Myocyte (in vitro differentiated cells): Measurements from ENCODE around the gene CCDC80. TPM values are rescaled to one million over a fixed set of nuclear protein-coding genes. Genes with fewer than 3 reads are reported as not detected.
A peak's percentile ranks its signal among the peaks of the same experiment; 100 is the strongest.

ENCODE experiments used
- DNase-seq: peaks from one replicate; pipeline ENCODE4 v3.0.0-alpha.2; 2012; ENCODE audit warnings: low read depth
- polyA plus RNA-seq: library from polyadenylated mRNA; unstranded; fragments of >200 nt; gene quantifications from one replicate; pipeline ENCODE4 v1.2.1, GENCODE V29; 2012; ENCODE audit warnings: missing spikeins
- total RNA-seq: library from RNA; depleted of rRNA; stranded (reverse); fragments of >200 nt; gene quantifications from 2 replicates; pipeline ENCODE4 v1.2.3, GENCODE V29; 2014

CCDC80 gene, protein sequence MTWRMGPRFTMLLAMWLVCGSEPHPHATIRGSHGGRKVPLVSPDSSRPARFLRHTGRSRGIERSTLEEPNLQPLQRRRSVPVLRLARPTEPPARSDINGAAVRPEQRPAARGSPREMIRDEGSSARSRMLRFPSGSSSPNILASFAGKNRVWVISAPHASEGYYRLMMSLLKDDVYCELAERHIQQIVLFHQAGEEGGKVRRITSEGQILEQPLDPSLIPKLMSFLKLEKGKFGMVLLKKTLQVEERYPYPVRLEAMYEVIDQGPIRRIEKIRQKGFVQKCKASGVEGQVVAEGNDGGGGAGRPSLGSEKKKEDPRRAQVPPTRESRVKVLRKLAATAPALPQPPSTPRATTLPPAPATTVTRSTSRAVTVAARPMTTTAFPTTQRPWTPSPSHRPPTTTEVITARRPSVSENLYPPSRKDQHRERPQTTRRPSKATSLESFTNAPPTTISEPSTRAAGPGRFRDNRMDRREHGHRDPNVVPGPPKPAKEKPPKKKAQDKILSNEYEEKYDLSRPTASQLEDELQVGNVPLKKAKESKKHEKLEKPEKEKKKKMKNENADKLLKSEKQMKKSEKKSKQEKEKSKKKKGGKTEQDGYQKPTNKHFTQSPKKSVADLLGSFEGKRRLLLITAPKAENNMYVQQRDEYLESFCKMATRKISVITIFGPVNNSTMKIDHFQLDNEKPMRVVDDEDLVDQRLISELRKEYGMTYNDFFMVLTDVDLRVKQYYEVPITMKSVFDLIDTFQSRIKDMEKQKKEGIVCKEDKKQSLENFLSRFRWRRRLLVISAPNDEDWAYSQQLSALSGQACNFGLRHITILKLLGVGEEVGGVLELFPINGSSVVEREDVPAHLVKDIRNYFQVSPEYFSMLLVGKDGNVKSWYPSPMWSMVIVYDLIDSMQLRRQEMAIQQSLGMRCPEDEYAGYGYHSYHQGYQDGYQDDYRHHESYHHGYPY
- 57.4 and 77.2 TPM in 2 replicates for total RNA-seq
- 508 TPM for polyA plus RNA-seq

GRCh38 chr3:112640930-112641801, at the start of gene CCDC80:
TSS of gene CCDC80 (minus strand) at chr3:112641143. CDS start at chr3:112639905, 1,238 bp downstream.
- DNase-seq = peak; percentile 87

DNA sequence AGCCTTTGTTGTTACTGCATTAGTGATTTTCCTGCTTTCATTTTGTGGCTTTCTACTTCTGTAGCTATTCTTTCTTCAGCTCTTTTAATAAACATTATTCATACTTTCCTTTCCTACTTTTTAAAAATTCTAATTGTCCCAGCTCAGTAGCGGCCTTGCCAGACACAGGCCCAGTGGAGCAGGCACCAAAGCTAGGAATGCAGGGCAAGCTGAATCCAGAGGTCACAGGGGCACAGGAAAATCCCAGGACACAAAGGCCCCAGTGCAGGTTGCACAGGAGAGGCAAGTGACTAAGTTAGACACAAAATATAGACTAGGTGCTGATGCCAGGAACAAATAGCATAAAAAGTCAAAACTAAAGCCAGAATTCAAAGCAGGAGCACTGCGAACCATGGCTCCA, 49.0 kb upstream of the CCDC80 start:
- no peak for DNase-seq

- DNase-seq = no peak
Measured at GRCh38 chr3:112689385-112689784, 48.4 kb upstream of the CCDC80 start.

DNA sequence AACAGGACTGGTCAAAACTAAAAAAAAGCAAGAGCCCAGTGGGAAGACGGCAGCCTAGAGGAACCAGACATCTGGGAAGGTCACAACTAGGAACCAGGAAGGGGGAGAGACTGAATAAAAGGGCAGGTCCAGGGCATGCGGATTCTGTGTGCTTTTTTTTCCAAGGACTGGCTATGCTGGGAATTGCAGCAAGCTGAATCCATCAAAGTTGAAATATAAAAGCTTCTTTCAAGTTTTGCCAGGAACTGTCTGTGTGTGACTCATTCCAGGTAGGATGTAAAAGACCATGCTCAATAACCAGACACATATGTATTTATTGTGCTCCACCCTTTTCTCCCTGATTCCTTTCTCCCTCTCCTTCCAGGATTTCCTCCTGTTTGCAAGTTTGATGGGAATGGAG, 47.9 kb upstream of the CCDC80 start:
- DNase-seq = no peak

DNA sequence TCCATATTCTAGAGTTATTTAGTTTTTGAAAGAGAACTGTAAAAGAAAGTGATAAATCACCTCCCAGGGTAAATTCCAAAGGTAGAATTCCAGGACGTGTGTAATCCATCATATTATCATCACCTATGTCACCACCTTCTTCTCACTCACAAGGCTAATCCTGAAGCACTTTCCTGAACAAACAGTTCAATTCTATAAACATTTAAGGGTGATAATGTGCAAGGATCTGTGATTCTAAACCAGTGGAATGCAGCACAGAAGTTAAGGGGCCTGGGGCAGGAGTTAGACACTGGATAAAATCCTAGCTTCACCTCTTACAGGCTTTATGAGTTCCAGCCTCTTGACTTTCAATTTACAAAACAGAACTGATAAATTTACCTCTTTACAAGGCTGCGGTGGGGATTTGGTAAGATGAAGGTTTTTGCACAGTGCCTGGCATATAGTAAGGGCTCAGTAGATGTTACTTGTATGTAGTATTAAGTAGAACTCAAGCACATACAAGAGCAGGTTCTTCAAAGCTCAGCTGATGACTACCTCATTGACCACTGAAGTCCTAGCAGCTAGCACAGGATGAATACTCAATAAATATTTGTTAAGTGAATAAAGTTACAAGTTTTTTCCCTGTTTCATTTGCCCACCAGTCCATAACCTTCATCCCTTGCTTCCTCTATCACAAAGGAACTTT, 47.3 kb upstream of the CCDC80 start:
- no peak for DNase-seq

GRCh38 chr3:112687616-112688015, 46.7 kb upstream of the CCDC80 start:
- DNase-seq = no peak

GRCh38 chr3:112687211-112687610, 46.3 kb upstream of the CCDC80 start:
- no peak for DNase-seq

GRCh38 chr3:112685956-112686799, 45.2 kb upstream of the CCDC80 start:
- DNase-seq = no peak

GRCh38 chr3:112685420-112685819, 44.5 kb upstream of the CCDC80 start:
- DNase-seq = no peak

GRCh38 chr3:112682361-112682760, 41.4 kb upstream of the CCDC80 start:
- DNase-seq = no peak

- peak; percentile 73 for DNase-seq
Measured at GRCh38 chr3:112681822-112682325, 40.9 kb upstream of the CCDC80 start.

- DNase-seq = peak; percentile 94
Measured at GRCh38 chr3:112676659-112677234, 35.8 kb upstream of the CCDC80 start.

GRCh38 chr3:112675943-112676535, 35.1 kb upstream of the CCDC80 start:
- DNase-seq = no peak

GRCh38 chr3:112675349-112675748, 34.4 kb upstream of the CCDC80 start:
- DNase-seq = no peak

DNA sequence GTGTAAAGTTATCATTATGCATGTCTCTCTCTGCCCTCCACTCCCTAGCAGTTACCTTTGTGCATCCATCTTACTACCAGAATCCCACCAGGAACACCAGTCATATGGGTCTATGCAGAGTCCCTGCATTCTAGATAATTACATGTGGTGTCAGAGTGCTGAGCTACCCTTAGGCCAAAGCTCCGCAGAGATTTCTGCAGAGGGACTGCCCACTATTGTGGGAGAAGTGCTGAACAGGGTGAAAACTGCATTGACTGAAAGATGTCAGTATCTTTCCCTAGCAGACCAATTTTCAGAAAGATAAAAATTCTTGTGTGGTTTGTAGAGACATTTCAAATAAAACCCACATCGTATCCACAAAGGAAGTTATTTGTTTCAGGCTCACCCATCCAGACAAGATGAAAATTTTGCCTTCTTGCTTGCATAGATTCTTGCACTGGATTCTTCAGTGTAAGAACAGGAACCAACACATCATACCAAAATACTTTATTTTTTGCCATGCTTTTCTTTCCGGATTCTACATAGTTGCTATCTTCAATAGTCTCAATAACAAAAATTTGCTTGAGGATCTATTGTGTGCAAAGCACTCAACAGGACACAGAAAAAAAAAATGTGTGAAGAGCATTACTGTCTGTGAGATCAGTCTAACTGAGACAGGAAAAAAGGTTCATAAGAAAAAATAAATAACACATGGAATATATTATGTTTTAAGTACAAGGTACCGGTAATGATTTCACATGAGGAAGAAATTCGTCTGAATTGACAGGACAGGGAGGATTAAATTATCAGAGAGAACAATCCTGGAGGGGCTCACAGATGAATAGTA, 32.0 kb upstream of the CCDC80 start:
- no peak for DNase-seq

DNA sequence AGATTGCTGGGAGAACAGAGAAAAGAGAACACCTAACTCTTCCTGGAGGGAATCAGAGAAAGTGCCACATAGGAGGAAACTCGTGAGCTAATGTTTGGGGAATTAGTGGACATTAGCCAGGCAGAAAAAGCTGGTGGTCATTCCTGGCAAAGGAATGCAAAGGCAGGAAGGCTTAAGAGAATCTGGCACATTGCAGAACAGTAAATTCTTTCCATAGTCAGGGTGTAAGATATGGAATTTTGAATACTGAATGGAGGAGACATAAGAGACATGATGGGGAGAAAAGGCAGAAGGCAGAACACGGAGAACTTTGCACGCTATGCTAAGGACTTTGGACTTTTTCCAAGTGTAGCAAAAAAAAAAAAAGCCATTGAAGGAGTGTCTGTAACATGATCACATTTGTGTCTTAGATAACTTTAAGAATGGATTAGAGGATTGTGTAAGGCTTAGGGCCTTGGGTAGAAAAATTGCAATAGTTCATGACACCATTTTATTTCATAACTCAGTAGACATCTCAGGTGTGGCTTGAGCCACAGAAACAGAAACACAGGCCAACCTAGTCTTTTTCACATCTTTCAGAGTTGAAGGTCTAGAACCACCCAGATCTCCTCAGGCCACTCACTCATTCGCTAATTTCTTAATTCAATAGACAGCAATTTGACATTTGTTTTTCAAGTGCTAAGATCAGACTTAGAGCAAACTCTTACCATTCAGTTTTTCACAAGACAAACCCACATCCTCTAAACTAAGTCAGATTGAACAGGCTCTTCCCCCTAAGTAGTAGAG, 31.2 kb upstream of the CCDC80 start:
- DNase-seq = peak; percentile 85

DNA sequence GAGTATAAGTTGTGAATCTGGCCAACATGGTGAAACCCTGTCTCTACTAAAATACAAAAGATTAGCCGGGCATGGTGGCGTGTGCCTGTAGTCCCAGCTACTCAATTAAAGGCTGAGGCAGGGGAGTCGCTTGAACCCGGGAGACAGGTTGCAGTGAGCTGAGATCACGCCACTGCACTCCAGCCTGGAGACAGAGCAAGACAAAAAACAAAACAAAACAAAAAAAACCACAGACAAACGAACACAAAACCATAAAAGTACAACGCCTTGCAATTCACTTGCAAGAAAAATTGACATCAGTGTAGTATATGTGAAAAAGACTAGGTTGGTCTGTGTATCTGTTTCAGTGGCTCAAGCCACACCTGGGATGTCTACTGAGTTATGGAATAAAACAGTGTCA, 29.9 kb upstream of the CCDC80 start:
- no peak for DNase-seq
